Myometrial cell (primary cell): ENCODE measurements around the gene SLC25A10. TPM values are rescaled to one million over a fixed set of nuclear protein-coding genes. Genes with fewer than 3 reads are reported as not detected.

Experiments
- total RNA-seq: library from RNA; depleted of rRNA; stranded (reverse); fragments of >200 nt; gene quantifications from 2 replicates; pipeline ENCODE4 v1.2.3, GENCODE V29; 2015

SLC25A10 gene
- 12.7 and 23.0 TPM in 2 replicates for total RNA-seq

GRCh38 chr17:81711814-81712467 is at the start of gene SLC25A10:
TSS of gene SLC25A10 (plus strand) at chr17:81712284. CDS start at chr17:81712427, 143 bp downstream.

GRCh38 chr17:81666342-81667191 is 45.5 kb upstream of the SLC25A10 start, which contains the start of the genes CCDC137 and OXLD1:
TSS of gene CCDC137 (plus strand) at chr17:81666737. CDS start at chr17:81666767, 30 bp downstream.
TSS of gene OXLD1 (minus strand) at chr17:81666605. CDS start at chr17:81666577, 28 bp downstream.

GRCh38 chr17:81683584-81684441 is 28.3 kb upstream of the SLC25A10 start, which contains the start of the genes ARL16 and HGS:
TSS of gene ARL16 (minus strand) at chr17:81683797. CDS start at chr17:81683753, 44 bp downstream.
TSS of gene HGS (plus strand) at chr17:81684011. CDS start at chr17:81684067, 56 bp downstream.

GRCh38 chr17:81702934-81703746 is 8.9 kb upstream of the SLC25A10 start, which contains the start of gene MRPL12:
TSS of gene MRPL12 (plus strand) at chr17:81703367. CDS start at chr17:81703502, 135 bp downstream.

Other genes starting within 250 kb of the SLC25A10 start
- 8,175 and 10,672 TPM in 2 replicates for gene ACTG1, start 199.5 kb upstream of the SLC25A10 start, total RNA-seq
- gene FSCN2, start 183.9 kb upstream of the SLC25A10 start, total RNA-seq = 0.35 TPM in 1 of 2 replicates, not detected in the other
- 29.1 and 29.4 TPM in 2 replicates for gene FAAP100, start 159.9 kb upstream of the SLC25A10 start, total RNA-seq
- gene NPLOC4, start 75.2 kb upstream of the SLC25A10 start, total RNA-seq = 63.8 and 70.1 TPM in 2 replicates
- gene TSPAN10, start 75.1 kb upstream of the SLC25A10 start, total RNA-seq = 1.9 and 2.0 TPM in 2 replicates
- gene PDE6G, start 55.7 kb upstream of the SLC25A10 start, total RNA-seq = 1.2 and 3.2 TPM in 2 replicates
- gene OXLD1, start 45.7 kb upstream of the SLC25A10 start, total RNA-seq = 50.7 and 58.1 TPM in 2 replicates
- gene CCDC137, start 45.5 kb upstream of the SLC25A10 start, total RNA-seq = 11.8 and 17.7 TPM in 2 replicates
- 37.7 and 46.4 TPM in 2 replicates for gene ARL16, start 28.5 kb upstream of the SLC25A10 start, total RNA-seq
- 88.8 and 125 TPM in 2 replicates for gene HGS, start 28.3 kb upstream of the SLC25A10 start, total RNA-seq
- 80.1 and 94.3 TPM in 2 replicates for gene MRPL12, start 8.9 kb upstream of the SLC25A10 start, total RNA-seq
- not detected in 2 replicates for gene GCGR, start 91.9 kb downstream of the SLC25A10 start, total RNA-seq
- gene MCRIP1, start 121.0 kb downstream of the SLC25A10 start, total RNA-seq = 103 and 127 TPM in 2 replicates
- gene PPP1R27, start 122.8 kb downstream of the SLC25A10 start, total RNA-seq = not detected in 2 replicates
- gene P4HB, start 148.3 kb downstream of the SLC25A10 start, total RNA-seq = 1,723 and 2,500 TPM in 2 replicates
- 282 and 361 TPM in 2 replicates for gene ARHGDIA, start 159.1 kb downstream of the SLC25A10 start, total RNA-seq
- 235 and 249 TPM in 2 replicates for gene ALYREF, start 179.3 kb downstream of the SLC25A10 start, total RNA-seq
- gene ANAPC11, start 179.4 kb downstream of the SLC25A10 start, total RNA-seq = 273 and 321 TPM in 2 replicates
- under 0.01 TPM in 1 of 2 replicates, not detected in the other for gene NPB, start 190.0 kb downstream of the SLC25A10 start, total RNA-seq
- 131 and 163 TPM in 2 replicates for gene PCYT2, start 199.1 kb downstream of the SLC25A10 start, total RNA-seq
- gene SIRT7, start 205.9 kb downstream of the SLC25A10 start, total RNA-seq = 23.7 and 27.7 TPM in 2 replicates
- gene MAFG, start 215.5 kb downstream of the SLC25A10 start, total RNA-seq = 8.3 and 8.4 TPM in 2 replicates
- 183 and 184 TPM in 2 replicates for gene PYCR1, start 225.0 kb downstream of the SLC25A10 start, total RNA-seq
- gene MYADML2, start 234.9 kb downstream of the SLC25A10 start, total RNA-seq = not detected in 2 replicates
- not detected in 2 replicates for gene NOTUM, start 248.9 kb downstream of the SLC25A10 start, total RNA-seq